ENCODE results near the gene BIN1.

Gene BIN1

GRCh38 chr2:127074936-127075335 is 32.0 kb downstream of the BIN1 start:
- DNase-seq, result no peak

DNA sequence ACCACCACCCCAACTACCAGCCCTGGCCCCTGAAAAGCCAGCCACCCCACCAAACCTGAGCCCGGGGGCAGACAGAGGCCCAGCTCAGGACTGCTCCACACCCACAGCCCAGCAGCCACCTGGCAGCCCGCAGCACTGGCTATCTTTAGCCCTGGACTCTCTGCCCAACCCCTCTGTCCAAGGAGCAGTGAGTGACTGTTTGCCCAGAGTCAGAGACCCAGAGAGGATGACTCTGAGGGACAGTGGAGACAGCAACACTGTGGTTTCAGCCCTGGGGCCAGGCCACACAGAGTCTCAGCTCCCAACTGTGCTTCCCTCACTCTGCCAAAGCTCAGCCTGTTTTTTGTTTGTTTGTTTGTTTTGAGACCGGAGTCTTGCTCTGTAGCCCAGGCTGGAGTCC is 32.6 kb downstream of the BIN1 start:
- DNase-seq, result no peak

GRCh38 chr2:127072970-127073369 is 34.0 kb downstream of the BIN1 start:
- DNase-seq, result no peak

DNA sequence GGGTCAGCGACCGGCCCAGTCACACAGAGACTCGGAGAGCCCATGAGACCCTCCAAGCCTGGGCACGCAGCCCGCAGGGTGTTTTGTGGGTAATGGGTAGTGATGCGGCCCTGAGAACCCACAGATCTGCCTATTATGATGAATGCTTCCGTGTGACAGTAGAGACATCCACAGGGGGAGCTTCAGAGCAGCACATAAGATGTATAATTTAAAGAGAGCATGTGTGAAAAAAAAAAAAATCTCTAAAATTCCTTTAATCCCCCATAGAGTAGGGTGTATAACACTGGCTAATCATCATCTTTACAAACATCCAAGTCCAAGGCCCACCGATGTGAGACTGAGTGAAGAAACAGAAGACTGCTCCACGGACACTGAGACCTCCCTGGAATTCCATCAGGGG is 34.6 kb downstream of the BIN1 start:
- DNase-seq, result no peak

DNA sequence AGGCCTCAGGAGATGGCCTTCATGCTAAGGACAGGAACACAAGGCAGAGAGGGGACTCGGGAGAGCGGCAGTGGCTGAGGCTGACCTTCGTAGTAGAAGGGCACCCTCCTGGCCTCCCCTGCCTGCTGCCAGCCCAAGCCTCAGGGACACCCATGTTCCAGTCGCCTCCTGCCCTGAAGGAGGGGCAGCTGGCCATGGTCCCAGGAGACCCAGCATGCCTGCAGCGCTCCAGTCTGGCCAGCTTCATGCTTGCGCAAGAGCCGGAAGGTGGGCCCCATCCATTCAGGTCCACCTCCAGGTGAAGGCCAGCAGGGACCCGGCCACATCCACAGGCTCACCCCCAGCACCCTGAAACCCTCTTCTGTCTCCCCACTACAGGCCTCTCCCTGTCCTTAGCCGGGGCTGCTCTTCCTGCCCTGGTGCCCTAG is 35.0 kb downstream of the BIN1 start:
- no peak for DNase-seq

DNA sequence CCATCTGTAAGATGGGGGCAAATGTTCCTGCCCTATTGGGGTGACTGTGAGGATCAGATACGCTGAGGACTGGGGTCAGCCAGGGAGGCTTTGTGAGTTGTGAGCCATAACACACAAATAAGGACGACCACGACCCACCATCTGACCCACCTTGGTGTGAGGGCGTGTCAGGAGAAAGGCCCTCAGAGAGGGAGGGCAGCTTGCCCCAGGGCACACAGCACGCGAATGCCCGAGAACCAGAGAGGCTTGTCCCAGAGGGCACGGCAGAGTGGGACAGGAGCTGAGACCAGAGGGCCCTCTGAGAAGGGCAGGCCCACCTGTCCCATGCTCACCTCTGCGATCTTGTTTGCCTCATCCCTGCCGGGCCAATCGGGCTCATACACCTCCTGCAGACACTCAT is 36.7 kb downstream of the BIN1 start:
- DNase-seq, result no peak

DNA sequence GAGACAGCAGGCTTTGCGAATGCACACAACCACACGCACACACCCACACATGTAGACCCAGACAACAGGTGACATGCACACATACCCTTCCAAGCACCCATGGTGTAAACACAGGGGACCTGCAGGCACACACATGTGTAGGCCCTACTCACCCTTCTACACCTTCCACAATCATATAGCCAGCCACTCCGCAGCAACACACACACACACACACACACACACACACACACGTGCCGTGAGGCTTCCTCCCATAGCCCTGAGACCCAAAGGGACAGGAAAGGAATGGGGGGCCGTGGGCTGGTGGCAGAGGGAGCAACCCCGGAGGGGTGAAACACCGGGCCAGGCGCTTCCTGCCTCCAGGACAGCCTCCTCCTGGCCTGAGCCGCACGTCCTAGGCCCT is 37.4 kb downstream of the BIN1 start:
- no peak for DNase-seq

DNA sequence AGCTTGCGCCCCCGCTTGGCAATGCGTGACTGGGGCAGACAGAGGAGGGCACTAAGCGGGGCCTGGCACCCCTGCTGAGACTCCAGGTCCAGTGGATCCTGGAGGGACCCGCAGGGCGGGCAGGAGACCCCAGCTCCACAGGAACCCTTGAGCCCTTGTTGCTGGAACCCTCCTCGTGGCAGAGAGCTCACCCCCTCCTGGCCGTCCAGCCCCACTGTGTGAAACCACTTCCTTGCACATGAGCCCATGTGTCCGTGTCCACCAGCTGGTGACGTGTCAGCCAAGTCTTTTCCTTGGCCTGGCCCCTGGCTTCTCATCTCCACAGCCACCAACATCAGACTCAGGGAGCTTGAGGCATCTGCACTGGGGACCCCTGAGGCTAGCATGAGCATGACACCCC is 38.0 kb downstream of the BIN1 start:
- DNase-seq, result no peak

- DNase-seq, result no peak
Measured at GRCh38 chr2:127068351-127068741, 38.6 kb downstream of the BIN1 start.

DNA sequence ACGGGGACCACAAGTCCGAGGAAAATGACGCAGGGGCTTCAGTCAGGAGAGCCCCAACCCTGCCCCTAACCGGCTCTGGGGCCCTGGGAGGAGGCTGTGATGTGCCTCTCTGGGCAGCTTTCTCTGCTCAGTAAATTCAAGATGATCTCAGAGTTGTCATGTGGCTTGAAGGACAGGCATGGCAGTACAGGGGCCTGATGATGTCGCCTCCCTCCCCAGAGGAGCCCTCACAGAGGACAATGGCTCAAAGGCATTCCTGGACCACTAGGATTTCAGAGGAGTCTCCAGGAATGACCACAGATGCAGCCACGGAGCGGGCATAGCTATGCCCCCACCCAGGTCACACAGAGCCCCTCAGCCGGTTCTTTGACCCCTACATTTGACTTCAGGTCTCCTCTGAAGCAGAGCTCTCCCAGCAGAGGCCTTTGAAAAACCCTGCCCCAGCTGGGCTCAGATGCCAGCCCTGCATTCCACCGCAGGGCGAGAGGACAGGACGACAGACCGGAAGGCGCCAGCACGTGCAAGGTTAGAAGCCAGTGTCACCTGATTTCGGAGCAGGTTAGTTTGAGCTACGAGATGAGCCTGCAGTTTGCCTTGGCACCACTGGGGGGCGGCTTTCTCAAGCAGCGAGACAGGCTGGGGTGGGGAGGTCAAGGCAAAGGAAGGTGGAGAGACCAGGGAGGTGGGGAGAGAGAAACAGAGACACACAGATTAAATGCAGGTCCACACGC is 39.2 kb downstream of the BIN1 start:
- peak; percentile 51 for DNase-seq

- DNase-seq, result peak; percentile 72
Measured at GRCh38 chr2:127066942-127067341, 40.0 kb downstream of the BIN1 start.

- no peak for DNase-seq
Measured at GRCh38 chr2:127065940-127066318, 41.0 kb downstream of the BIN1 start.

DNA sequence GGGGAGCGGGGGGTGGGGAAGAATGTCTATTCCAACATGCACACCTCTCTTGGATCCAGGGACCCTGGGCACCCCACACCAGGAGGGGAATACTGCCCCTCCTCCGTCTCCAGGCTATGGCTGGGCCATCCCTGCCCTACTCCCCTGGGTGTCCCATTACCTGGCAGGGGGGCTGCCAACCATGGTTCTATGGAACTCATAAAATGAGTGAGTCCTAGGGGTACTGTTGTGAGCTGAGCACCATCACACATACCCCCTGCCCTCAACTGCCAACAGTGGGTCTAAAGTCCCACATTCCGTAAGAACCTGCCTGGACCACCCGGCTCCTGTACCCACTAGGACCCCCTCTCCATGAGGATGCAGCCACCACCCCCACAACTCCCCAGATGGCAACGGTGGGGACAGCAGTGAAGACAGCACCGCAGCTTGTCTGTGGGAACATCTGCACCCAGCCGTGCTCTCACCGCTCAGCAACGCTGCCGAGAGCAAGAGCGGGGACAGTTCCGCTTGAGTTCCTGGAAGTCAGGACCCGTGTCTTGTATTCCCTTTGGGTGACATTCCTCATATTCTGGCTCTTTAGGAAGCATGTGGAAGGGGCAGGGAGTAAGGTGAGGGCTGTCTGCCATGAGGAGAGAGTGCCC is 41.5 kb downstream of the BIN1 start:
- DNase-seq, result no peak

DNA sequence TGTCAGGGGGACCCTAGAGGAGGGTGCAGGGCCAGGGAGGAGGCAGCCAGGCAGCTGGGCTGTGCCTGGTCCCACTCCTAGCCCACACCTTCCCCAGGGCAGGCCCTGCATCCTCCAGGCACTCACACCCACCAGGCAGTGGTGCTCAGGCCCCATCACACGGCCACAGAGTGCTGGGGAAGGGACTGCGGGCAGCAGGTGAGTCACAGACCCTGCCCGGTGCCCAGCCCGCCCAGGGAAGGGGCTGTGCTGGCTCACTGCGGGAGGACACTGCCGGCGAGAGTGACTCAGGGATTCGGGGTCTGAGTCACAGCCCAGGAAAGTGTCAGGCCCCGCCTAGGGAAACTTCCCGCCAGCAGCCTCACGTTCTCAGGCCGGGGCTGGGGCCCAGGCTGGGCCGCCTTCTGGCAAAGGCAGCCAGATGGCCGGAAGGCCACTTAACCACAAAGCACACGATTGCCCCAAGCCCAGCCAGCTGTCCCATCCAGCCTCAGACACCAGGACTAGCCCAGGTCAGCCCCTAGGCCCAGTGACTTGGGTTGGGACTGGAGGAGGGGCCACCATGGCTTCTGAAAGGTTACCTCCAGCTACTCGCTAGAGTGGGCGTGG is 42.2 kb downstream of the BIN1 start:
- DNase-seq, result peak; percentile 95

DNA sequence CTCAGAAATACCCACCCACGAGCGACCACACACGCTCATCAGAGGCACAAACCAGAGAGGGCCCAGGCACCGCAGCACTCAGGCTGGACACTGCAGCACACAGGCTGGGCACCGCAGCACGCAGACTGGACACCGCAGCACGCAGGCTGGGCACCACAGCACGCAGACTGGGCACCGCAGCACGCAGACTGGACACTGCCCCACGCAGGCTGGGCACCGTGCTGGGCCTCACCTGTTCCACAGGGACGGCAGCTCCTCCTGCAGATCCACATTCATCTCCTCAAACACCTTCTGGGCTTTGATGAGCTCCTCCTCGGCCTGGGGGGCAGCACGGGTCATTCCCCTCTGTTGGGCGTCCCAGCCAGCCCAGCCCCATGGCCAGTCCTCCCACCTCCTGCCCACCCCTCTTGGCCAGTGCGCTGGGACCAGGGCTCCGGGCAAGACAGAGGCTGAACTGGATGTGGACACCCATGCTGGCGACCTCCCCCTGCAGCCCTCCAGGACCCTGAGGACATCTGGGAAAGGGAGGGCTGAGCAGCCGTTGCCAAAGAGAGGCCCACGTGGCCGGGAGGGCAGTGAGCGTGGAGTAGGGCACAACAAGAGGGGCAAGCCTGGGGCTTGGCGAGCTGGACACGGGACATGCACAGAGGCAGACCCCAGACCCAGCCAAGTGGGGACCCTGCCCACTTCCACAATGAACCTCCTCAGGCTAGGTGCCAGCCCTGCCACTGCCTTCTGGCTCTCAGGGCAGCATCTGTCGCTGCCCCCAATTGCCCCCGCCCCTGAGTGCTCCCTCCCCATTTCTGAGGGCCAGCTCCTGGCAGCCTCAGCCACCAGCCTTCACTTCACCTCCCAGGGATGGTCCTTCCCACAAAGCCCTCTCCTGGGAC is 43.0 kb downstream of the BIN1 start:
- no peak for DNase-seq

DNA sequence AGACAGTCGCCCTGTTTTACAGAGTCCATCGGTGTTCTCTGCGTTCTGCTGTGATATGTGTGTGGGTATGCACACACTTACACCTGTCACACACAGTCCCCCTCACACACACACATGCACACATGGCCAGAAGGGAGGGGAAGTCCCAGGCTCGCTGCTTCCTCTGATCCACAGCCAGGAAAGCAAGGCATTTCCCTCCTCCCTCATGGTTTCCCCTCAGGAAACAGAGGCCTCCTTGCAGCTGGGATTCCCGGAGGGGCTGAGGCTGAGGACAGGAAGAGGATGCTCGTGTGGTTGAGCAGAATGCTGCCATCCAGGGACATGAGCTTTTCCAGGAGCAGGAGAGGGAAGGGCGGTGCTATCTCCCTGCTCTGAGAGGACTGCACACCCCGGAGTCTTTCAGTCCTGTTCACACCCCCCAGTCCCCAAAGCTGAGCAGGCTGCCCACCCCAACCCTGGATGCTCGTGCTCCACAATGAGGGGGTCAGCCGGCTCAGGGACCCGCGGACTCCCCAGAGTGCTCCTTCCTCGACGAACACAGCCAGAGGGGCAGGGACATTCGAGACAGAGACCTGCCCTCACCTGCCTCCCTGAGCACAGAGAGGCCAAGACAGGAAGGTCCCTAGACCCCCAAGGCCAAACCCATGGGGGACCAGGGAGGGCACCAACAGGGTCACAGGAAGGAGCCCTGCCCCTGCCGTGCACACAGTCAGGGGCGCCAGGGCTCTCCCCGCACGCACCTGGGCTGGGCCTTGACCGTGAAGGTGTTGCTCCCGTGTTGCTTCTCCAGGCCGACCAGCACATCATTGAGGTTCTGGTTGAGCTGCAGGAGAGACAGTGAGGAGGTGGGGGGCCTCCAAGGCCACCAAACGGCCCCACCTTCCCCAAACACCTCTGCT is 45.3 kb downstream of the BIN1 start:
- DNase-seq, result peak; percentile 58

DNA sequence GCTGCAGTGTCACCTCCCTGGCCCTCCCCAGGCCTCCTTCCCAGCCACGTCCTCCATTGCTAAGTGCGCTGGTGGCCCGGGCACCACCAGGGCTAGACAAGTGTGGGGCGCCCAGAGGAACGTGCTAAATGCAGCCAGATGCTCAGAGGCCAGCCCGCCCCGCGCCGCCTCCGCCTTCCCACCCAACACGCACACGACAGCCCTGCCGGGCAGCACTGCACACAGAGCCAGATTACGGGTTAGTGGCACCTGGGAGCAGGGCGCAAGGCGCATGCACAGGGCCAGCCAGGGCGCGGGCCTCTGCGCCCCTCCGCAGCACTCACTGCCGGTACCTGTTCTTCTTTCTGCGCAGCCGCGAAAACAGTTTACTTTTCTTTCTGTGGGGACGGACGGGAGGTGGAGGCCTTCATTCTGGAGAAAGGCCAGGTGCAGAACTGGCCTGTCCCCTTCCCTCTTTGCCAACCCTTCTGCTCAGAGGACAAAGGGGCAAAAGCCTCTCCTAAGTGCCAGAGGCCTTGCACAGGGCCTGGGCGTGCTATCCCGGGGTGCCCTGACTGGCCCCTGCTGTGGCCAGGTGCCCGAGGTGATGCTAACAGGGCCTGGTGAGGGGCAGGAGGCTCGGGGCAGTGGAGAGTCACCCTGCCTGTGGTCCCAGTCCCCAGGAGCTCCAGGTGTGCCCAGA is 46.5 kb downstream of the BIN1 start:
- DNase-seq, result no peak

- DNase-seq, result no peak
Measured at GRCh38 chr2:127059559-127059958, 47.4 kb downstream of the BIN1 start.

- DNase-seq, result no peak
Measured at GRCh38 chr2:127058954-127059252, 48.1 kb downstream of the BIN1 start.

- no peak for DNase-seq
Measured at GRCh38 chr2:127058246-127058953, 48.6 kb downstream of the BIN1 start.
